Gastrocnemius medialis (tissue), 4 donors: ENCODE data around the gene ZNF599. TPM values are rescaled to one million over a fixed set of nuclear protein-coding genes. Genes with fewer than 3 reads are reported as not detected.
"Not testable (repeated sequence)": the region's sequence is repeated elsewhere in the genome, so short reads cannot be mapped to it uniquely, and the experiment has no call there.

Experiments
- ATAC-seq, 2 donors: fragments of 150-250 bp; one replicate each; pipeline ENCODE4 v1.9.1; 2016
- DNase-seq, 2 donors: peaks; one replicate each; pipeline ENCODE4 v3.0.0-alpha.2; 2019
- H3K27ac ChIP-seq, 4 donors: fragments of 200-600 bp; sonication (generic); 1 replicate in 1 of 4; 2 replicates in 3 of 4; pipeline ENCODE4 v1.5.1; 2016 to 2018; ENCODE audit warnings: mild to moderate bottlenecking in 2 of 4, moderate library complexity in 1 of 4
- H3K27me3 ChIP-seq, 3 donors: fragments of 200-600 bp; sonication (generic) in 2 of 3; 1 replicate in 1 of 3; 2 replicates in 2 of 3; pipeline versions ENCODE4 v1.5.1 to v1.6.0; 2016 to 2019; ENCODE audit warnings: mild to moderate bottlenecking in 1 of 3, moderate library complexity in 1 of 3
- H3K36me3 ChIP-seq, 2 donors: fragments of 200-600 bp; sonication (generic) in 1 of 2; one replicate each; pipeline ENCODE4 v1.5.1; 2017 to 2018
- H3K4me1 ChIP-seq, 2 donors: fragments of 200-600 bp; sonication (generic) in 1 of 2; one replicate each; pipeline ENCODE4 v1.5.1; 2016 to 2017; ENCODE audit warnings: mild to moderate bottlenecking in 2 of 2
- H3K4me3 ChIP-seq, 4 donors: fragments of 200-600 bp; sonication (generic) in 3 of 4; 1 replicate in 1 of 4; 2 replicates in 3 of 4; pipeline ENCODE4 v1.5.1; 2016 to 2019; ENCODE audit warnings: mild to moderate bottlenecking in 2 of 4
- H3K9me3 ChIP-seq, 3 donors: fragments of 200-600 bp; sonication (generic) in 2 of 3; 1 replicate in 1 of 3; 2 replicates in 2 of 3; pipeline ENCODE4 v1.5.1; 2016 to 2019
- POLR2A ChIP-seq, 2 donors: fragments of 450-650 bp; IDR thresholded peaks; one replicate each; pipeline ENCODE4 v1.6.1; 2017; ENCODE audit warnings: antibody characterized with exemption in 2 of 2, mild to moderate bottlenecking in 2 of 2, moderate library complexity in 2 of 2
- in situ Hi-C, 4 donors: fragments of 200-750 bp; cut with MboI; loops; one replicate each; pipeline versions ENCODE4 v1.15.0 to v1.8.0; 2017; ENCODE audit warnings: low sequenced_read_pairs in 4 of 4
- intact Hi-C: fragments of 100-400 bp; cut with DNase I; formaldehyde crosslinking; loops from one replicate; pipeline ENCODE4 v1.15.1; 2023; ENCODE audit warnings: low total_unique reads
- total RNA-seq, 4 donors: library from RNA; depleted of rRNA; stranded (reverse); fragments of >200 nt; gene quantifications; one replicate each; pipeline versions ENCODE4 v1.1.0 to v1.2.3, GENCODE V29; 2016
- TF ChIP-seq, protein P1 (sequence below), 5 experiments: fragments of 450-650 bp in 3 of 5; fragments of 200-600 bp in 2 of 5; sonication (generic) in 2 of 5; IDR thresholded peaks in 4 of 5; conservative IDR thresholded peaks in 1 of 5; 1 replicate in 4 of 5; 2 replicates in 1 of 5; pipeline ENCODE4 v1.5.1; 2016 to 2019; ENCODE audit warnings: antibody characterized with exemption in 5 of 5, mild to moderate bottlenecking in 3 of 5, moderate library complexity in 3 of 5

Gene ZNF599
- total RNA-seq, 4 donors from 2014 or later, result 1.2 to 6.3 (median 2.4) TPM

DNA sequence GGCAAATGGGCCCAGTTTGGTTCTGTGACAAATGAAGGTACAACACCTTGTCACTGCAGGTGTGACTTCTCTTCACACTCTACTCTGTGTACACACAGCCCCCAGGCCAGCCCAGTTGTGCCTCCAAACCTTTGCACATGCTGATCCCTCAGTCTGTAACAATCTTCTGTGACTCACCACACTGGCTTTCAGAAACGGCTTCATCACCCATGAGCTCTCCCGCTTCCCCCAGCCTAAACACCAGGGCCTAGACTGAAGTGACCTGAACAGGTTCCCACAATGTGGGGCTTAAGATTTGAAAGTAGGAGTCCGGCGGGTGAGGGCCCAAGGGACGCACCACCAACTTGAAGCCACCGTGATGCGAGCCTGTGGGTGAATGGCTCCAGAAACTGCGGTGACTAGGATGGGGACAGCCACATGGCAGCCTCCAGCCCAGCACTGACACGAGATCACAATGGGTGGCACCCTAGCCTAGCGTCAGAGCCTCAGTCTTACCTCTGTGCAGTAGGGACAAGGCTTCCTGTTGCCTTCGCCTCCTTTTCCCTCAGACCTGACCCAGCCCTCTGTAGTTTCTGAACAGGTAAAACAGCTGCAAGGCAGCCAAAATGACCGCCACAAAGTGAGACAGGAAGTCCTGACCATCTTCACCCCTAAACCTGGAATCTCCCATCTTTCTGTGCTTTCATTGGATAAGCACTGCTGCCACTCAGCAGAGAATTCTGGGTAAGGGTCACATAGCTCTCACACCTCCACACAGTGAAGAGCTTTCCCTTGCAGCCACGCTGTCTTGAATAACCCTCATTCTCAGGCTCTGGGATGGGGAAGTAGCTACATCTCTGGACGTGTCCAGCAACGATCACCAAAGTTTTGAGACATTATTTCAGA, 34.2 kb upstream of the ZNF599 start:
- no peaks in the 10 kb centered on the region for H3K4me1 ChIP-seq
- no peaks in the 10 kb centered on the region for H3K36me3 ChIP-seq
- no peak overlapping the region for H3K4me3 ChIP-seq
- H3K9me3 ChIP-seq, result no peaks in the 10 kb centered on the region
- H3K27me3 ChIP-seq, result no peaks in the 10 kb centered on the region
- no peak for TF ChIP-seq POLR2A (IDR thresholded peaks at IDR 0.05)
- TF ChIP-seq, protein P1, sequence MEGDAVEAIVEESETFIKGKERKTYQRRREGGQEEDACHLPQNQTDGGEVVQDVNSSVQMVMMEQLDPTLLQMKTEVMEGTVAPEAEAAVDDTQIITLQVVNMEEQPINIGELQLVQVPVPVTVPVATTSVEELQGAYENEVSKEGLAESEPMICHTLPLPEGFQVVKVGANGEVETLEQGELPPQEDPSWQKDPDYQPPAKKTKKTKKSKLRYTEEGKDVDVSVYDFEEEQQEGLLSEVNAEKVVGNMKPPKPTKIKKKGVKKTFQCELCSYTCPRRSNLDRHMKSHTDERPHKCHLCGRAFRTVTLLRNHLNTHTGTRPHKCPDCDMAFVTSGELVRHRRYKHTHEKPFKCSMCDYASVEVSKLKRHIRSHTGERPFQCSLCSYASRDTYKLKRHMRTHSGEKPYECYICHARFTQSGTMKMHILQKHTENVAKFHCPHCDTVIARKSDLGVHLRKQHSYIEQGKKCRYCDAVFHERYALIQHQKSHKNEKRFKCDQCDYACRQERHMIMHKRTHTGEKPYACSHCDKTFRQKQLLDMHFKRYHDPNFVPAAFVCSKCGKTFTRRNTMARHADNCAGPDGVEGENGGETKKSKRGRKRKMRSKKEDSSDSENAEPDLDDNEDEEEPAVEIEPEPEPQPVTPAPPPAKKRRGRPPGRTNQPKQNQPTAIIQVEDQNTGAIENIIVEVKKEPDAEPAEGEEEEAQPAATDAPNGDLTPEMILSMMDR (IDR thresholded peaks at IDR 0.05 in 4 of 5, conservative IDR thresholded peaks at IDR 0.05 in 1 of 5), result no peak
- in situ Hi-C loops (no loop called here), intact Hi-C loops (no loop called here)
- ATAC-seq, result no peak
- DNase-seq, result no peak
- no peak overlapping the region for H3K27ac ChIP-seq

DNA sequence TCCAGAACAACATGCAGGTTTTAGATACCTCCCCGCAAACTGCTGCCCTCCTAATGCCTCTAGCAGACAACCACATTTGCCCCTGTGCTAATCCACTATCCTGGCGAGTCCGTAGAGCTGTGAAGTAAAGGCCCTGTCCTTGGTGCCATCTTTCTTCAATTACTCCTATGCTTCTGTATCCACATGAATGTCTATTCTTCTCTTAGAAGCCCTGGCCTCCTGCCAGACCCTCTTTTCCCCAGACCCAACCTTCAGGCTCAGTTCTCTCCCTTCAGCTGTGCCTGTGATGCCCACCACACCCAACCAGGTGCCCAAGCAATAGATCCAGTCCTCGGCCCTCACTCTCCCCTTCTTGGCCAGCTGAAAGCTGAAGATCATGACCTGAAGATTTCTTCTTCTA, 31.1 kb upstream of the ZNF599 start:
- in situ Hi-C loops (no loop called here), intact Hi-C loops (no loop called here)
- no peak overlapping the region for H3K27ac ChIP-seq
- H3K4me1 ChIP-seq, result no peaks in the 10 kb centered on the region
- no peak overlapping the region for H3K4me3 ChIP-seq
- no peaks in the 10 kb centered on the region for H3K9me3 ChIP-seq
- H3K27me3 ChIP-seq, result no peaks in the 10 kb centered on the region
- no peak for ATAC-seq
- DNase-seq, result no peak
- TF ChIP-seq, protein P1 (IDR thresholded peaks at IDR 0.05 in 4 of 5, conservative IDR thresholded peaks at IDR 0.05 in 1 of 5), result no peak
- no peak for TF ChIP-seq POLR2A (IDR thresholded peaks at IDR 0.05)
- H3K36me3 ChIP-seq, result no peaks in the 10 kb centered on the region

DNA sequence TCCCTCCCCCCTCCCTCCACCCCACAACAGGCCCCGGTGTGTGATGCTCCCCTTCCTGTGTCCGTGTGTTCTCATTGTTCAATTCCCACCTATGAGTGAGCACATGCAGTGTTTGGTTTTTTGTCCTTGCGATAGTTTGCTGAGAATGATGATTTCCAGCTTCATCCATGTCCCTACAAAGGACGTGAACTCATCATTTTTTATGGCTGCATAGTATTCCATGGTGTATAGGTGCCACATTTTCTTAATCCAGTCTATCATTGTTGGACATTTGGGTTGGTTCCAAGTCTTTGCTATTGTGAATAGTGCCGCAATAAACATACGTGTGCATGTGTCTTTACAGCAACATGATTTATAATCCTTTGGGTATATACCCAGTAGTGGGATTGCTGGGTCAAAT, 23.9 kb upstream of the ZNF599 start:
- H3K36me3 ChIP-seq, in situ Hi-C loops, H3K9me3 ChIP-seq, DNase-seq, H3K27me3 ChIP-seq, ATAC-seq, H3K4me1 ChIP-seq, intact Hi-C loops, H3K27ac ChIP-seq, H3K4me3 ChIP-seq: not testable (repeated sequence)

DNA sequence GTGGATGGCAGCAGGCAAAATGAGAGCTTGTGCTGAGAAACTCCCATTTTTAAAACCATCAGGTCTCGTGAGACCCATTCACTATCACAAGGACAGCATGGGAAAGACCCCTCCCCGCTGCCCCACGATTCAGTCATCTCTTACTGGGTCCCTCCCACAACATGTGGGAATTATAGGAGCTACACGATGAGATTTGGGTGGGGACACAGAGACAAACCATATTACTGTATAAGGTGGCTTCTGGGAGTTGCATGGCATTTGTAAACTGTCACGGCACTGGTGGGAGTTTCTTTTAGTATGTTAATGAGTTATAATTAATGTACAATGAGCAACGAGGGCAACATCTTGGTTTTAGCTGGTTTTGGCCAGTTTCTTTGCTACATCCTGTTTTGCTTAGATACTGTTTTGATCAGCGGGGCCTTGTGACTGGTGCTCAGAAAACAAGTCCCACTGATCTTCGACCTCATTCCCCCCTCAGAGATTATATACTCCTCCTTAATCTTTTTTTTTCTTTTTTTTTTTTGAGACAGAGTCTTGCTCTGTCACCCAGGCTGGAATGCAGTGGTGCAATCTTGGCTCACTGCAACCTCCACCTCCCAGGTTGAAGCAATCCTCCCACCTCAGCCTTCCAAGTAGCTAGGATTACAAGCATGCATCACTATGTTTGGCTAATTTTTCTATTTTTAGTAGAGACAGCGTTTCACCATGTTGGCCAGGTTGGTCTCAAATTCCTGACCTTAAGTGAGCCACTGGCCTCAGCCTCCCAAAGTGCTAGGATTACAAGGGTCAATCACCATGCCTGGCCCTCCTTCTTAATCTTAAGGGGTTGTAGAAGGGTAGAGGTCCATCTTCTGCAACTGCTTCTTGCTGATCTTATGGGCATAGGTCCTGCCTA, 21.3 kb upstream of the ZNF599 start:
- in situ Hi-C loops (no loop called here), intact Hi-C loops (no loop called here)
- no peak overlapping the region for H3K27ac ChIP-seq
- no peaks in the 10 kb centered on the region for H3K9me3 ChIP-seq
- no peaks in the 10 kb centered on the region for H3K27me3 ChIP-seq
- no peak overlapping the region for H3K4me3 ChIP-seq
- ATAC-seq, result peak in 1 of 2 donors; percentile 56
- TF ChIP-seq POLR2A (IDR thresholded peaks at IDR 0.05), result no peak
- TF ChIP-seq, protein P1 (IDR thresholded peaks at IDR 0.05 in 4 of 5, conservative IDR thresholded peaks at IDR 0.05 in 1 of 5), result no peak
- no peaks in the 10 kb centered on the region for H3K36me3 ChIP-seq
- H3K4me1 ChIP-seq, result no peaks in the 10 kb centered on the region
- peak in 1 of 2 donors; percentile 16 for DNase-seq

DNA sequence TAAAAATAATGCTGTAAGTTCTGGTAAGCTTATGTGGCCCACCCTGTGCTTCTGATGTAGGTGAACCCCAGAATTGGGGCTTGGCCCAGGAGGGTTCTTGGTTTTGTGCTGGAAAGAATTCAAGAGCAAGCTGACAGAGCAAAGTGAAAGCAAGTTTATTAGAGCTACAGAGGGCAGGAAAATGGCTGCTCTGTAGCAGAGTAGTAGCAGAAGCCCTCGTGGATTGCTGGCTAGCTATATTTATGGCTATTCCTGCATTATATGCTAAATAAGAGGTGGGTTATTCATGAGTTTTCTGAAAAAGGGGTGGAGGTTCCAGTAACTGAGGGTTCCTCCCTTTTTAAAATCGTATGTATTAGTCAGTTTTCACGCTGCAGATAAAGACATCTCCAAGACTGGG, 20.6 kb upstream of the ZNF599 start:
- Histone ChIP-seq H3K27me3 (no peaks in the 10 kb centered on the region), H3K4me1 (no peaks in the 10 kb centered on the region), H3K9me3 (no peaks in the 10 kb centered on the region), H3K27ac (no peak overlapping the region), H3K36me3 (no peaks in the 10 kb centered on the region), H3K4me3 (no peak overlapping the region)
- ATAC-seq (no peak), DNase-seq (no peak)
- in situ Hi-C loops (no loop called here), intact Hi-C loops (no loop called here)
- TF ChIP-seq, protein P1 (IDR thresholded peaks at IDR 0.05 in 4 of 5, conservative IDR thresholded peaks at IDR 0.05 in 1 of 5), result no peak
- TF ChIP-seq POLR2A (IDR thresholded peaks at IDR 0.05), result no peak
